Gastroesophageal sphincter (tissue), 3 donors: ENCODE data around the gene PRDM16.

Source experiments
- EP300 ChIP-seq: sonication (generic); formaldehyde crosslinking; IDR thresholded peaks from one replicate; pipeline ENCODE4 v1.6.1; 2017; ENCODE audit warnings: antibody characterized with exemption, mild to moderate bottlenecking
- POLR2AphosphoS5 ChIP-seq: sonication (generic); formaldehyde crosslinking; IDR thresholded peaks from one replicate; pipeline ENCODE4 v1.6.1; 2017; ENCODE audit warnings: antibody characterized with exemption
- TF ChIP-seq, protein P1 (sequence below), 4 experiments: fragments of 200-600 bp in 2 of 4; fragments of 450-650 bp in 2 of 4; sonication (generic) in 1 of 4; IDR thresholded peaks; one replicate each; pipeline ENCODE4 v1.5.1; 2017 to 2019; ENCODE audit warnings: antibody characterized with exemption in 4 of 4, mild to moderate bottlenecking in 2 of 4, moderate library complexity in 2 of 4

DNA sequence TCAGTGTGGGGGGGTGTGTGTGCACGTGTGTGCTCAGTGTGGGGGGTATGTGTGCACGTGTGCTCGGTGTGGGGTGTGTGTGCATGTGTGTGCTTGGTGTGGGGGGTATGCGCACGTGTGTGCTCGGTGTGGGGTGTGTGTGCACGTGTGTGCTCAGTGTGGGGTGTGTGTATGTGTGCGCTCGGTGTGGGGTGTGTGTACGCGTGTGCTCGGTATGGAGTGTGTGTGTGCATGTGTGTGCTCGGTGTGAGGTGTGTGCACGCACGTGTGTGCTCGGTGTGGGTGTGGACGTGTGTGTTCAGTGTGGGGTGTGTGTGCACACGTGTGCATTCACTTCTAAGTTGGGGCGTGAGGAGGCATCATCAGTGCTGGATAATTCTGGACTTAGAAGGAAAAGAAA, 77.9 kb downstream of the PRDM16 start:
- TF ChIP-seq, protein P1, sequence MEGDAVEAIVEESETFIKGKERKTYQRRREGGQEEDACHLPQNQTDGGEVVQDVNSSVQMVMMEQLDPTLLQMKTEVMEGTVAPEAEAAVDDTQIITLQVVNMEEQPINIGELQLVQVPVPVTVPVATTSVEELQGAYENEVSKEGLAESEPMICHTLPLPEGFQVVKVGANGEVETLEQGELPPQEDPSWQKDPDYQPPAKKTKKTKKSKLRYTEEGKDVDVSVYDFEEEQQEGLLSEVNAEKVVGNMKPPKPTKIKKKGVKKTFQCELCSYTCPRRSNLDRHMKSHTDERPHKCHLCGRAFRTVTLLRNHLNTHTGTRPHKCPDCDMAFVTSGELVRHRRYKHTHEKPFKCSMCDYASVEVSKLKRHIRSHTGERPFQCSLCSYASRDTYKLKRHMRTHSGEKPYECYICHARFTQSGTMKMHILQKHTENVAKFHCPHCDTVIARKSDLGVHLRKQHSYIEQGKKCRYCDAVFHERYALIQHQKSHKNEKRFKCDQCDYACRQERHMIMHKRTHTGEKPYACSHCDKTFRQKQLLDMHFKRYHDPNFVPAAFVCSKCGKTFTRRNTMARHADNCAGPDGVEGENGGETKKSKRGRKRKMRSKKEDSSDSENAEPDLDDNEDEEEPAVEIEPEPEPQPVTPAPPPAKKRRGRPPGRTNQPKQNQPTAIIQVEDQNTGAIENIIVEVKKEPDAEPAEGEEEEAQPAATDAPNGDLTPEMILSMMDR (IDR thresholded peaks at IDR 0.05): no peak
- no peak for TF ChIP-seq POLR2AphosphoS5
- TF ChIP-seq EP300: no peak
